HG02973 (cell line): ENCODE measurements around the gene CFB.
"Not testable (repeated sequence)": the region's sequence is repeated elsewhere in the genome, so short reads cannot be mapped to it uniquely, and the experiment has no call there.

Experiments
- ATAC-seq: cut with Tn5 transposase; IDR thresholded peaks from one replicate; pipeline ENCODE4 v1.9.1; 2021; ENCODE audit warnings: moderate library complexity; ENCODE audit not compliant: unreplicated experiment

The CFB gene

GRCh38 chr6:31911826-31912585 is 33.9 kb upstream of the CFB start:
- ATAC-seq, result no peak

- ATAC-seq, result no peak
These were observed 30.5 kb upstream of the CFB start for GRCh38 chr6:31915351-31915750.

GRCh38 chr6:31915756-31916155 is 30.1 kb upstream of the CFB start:
- ATAC-seq, result no peak

- no peak for ATAC-seq
These were observed 27.7 kb upstream of the CFB start for GRCh38 chr6:31918069-31918720.

GRCh38 chr6:31919624-31920303 is 26.1 kb upstream of the CFB start:
- no peak for ATAC-seq

- ATAC-seq, result no peak
These were observed 25.1 kb upstream of the CFB start for GRCh38 chr6:31920811-31921210.

- ATAC-seq, result no peak
These were observed 23.0 kb upstream of the CFB start for GRCh38 chr6:31922942-31923341.

- ATAC-seq, result no peak
These were observed 18.5 kb upstream of the CFB start, which contains the start of gene C2 for GRCh38 chr6:31927242-31927862. Gene C2 (plus strand): TSS chr6:31927717. CDS start chr6:31927753, 36 bp downstream.

GRCh38 chr6:31927863-31928671 is 17.8 kb upstream of the CFB start:
- ATAC-seq, result no peak

- no peak for ATAC-seq
These were observed 17.3 kb upstream of the CFB start for GRCh38 chr6:31928672-31928939.

GRCh38 chr6:31930962-31931361 is 14.9 kb upstream of the CFB start:
- ATAC-seq, result no peak

- not testable (repeated sequence) for ATAC-seq
These were observed 13.8 kb upstream of the CFB start for GRCh38 chr6:31932137-31932536.

GRCh38 chr6:31933537-31933936 is 12.4 kb upstream of the CFB start:
- no peak for ATAC-seq

GRCh38 chr6:31935021-31935420 is 10.9 kb upstream of the CFB start:
- ATAC-seq, result no peak

- ATAC-seq, result no peak
These were observed 10.1 kb upstream of the CFB start for GRCh38 chr6:31935823-31936222.

- ATAC-seq, result no peak
These were observed 5.6 kb upstream of the CFB start for GRCh38 chr6:31940256-31940664.

GRCh38 chr6:31943742-31944141 is 2.2 kb upstream of the CFB start:
- ATAC-seq, result no peak

- ATAC-seq, result no peak
These were observed 765 bp upstream of the CFB start for GRCh38 chr6:31945154-31945506.

- ATAC-seq, result no peak
These were observed 533 bp downstream of the CFB start for GRCh38 chr6:31946370-31946885.

- ATAC-seq, result no peak
These were observed 1.3 kb downstream of the CFB start for GRCh38 chr6:31947070-31947675.
